ENCODE results near the gene SDF4.

Gene SDF4

GRCh38 chr1:1236176-1236763 is 4.5 kb upstream of the SDF4 start:
- DNase-seq (ENCODE audit: low spot score), result no peak
- TF ChIP-seq CTCF (IDR thresholded peaks at IDR 0.05; ENCODE audit: extremely low read depth, missing control alignments), result no peak

GRCh38 chr1:1235016-1235744 is 3.4 kb upstream of the SDF4 start:
- no peak for TF ChIP-seq CTCF (IDR thresholded peaks at IDR 0.05; ENCODE audit: extremely low read depth, missing control alignments)
- no peak for DNase-seq (ENCODE audit: low spot score)

- no peak for DNase-seq (ENCODE audit: low spot score)
- TF ChIP-seq CTCF (IDR thresholded peaks at IDR 0.05; ENCODE audit: extremely low read depth, missing control alignments), result no peak
Measured at GRCh38 chr1:1234180-1234808, 2.5 kb upstream of the SDF4 start.

- TF ChIP-seq CTCF (IDR thresholded peaks at IDR 0.05; ENCODE audit: extremely low read depth, missing control alignments), result no peak
- no peak for DNase-seq (ENCODE audit: low spot score)
Measured at GRCh38 chr1:1233567-1233892, 1.7 kb upstream of the SDF4 start.

- no peak for TF ChIP-seq CTCF (IDR thresholded peaks at IDR 0.05; ENCODE audit: extremely low read depth, missing control alignments)
- DNase-seq (ENCODE audit: low spot score), result no peak
Measured at GRCh38 chr1:1232796-1233566, 1.2 kb upstream of the SDF4 start.

- no peak for DNase-seq (ENCODE audit: low spot score)
- no peak for TF ChIP-seq CTCF (IDR thresholded peaks at IDR 0.05; ENCODE audit: extremely low read depth, missing control alignments)
Measured at GRCh38 chr1:1232208-1232795, 501 bp upstream of the SDF4 start, which contains the start of gene B3GALT6. Gene B3GALT6 (plus strand): TSS chr1:1232237. CDS start chr1:1232279, 42 bp downstream.
